NCI-H146 treated with DMSO at 0.1 percent for 48 hours (cell line): ENCODE measurements around the gene SLC46A1.

Experiments used
- DNase-seq: peaks from one replicate; lab custom pipeline; 2025; ENCODE audit not compliant: unreplicated experiment; lab: John Stamatoyannopoulos, UW

SLC46A1 gene

GRCh38 chr17:28384281-28385036, 21.6 kb downstream of the SLC46A1 start:
- peak; percentile 83 for DNase-seq

GRCh38 chr17:28381141-28381825, 24.7 kb downstream of the SLC46A1 start:
- DNase-seq: no peak

- no peak for DNase-seq
These were observed 25.9 kb downstream of the SLC46A1 start for GRCh38 chr17:28379814-28380801.

GRCh38 chr17:28372945-28373274, 33.1 kb downstream of the SLC46A1 start:
- no peak for DNase-seq

- DNase-seq: no peak
These were observed 33.6 kb downstream of the SLC46A1 start for GRCh38 chr17:28372203-28372944.

GRCh38 chr17:28371245-28372202, 34.5 kb downstream of the SLC46A1 start, which contains the start of gene SARM1:
Gene SARM1 (plus strand): TSS chr17:28371694. CDS start chr17:28372033, 339 bp downstream.
- peak; percentile 87 for DNase-seq

- DNase-seq: no peak
These were observed 35.3 kb downstream of the SLC46A1 start for GRCh38 chr17:28370744-28371103.

GRCh38 chr17:28370035-28370743, 35.8 kb downstream of the SLC46A1 start, which contains the start of gene VTN:
Gene VTN (minus strand): TSS chr17:28370307. CDS start chr17:28370203, 104 bp downstream.
- peak; percentile 63 for DNase-seq

GRCh38 chr17:28369684-28370034, 36.4 kb downstream of the SLC46A1 start:
- DNase-seq: no peak

GRCh38 chr17:28368915-28369683, 36.9 kb downstream of the SLC46A1 start:
- no peak for DNase-seq

GRCh38 chr17:28368306-28368831, 37.6 kb downstream of the SLC46A1 start:
- DNase-seq: no peak

GRCh38 chr17:28367641-28368305, 38.2 kb downstream of the SLC46A1 start:
- no peak for DNase-seq

- no peak for DNase-seq
These were observed 39.4 kb downstream of the SLC46A1 start for GRCh38 chr17:28366605-28367004.

- no peak for DNase-seq
These were observed 40.5 kb downstream of the SLC46A1 start for GRCh38 chr17:28365487-28365886.

GRCh38 chr17:28364665-28365363, 41.2 kb downstream of the SLC46A1 start, which contains the start of gene SEBOX:
Gene SEBOX (minus strand): TSS chr17:28365199. CDS start chr17:28365151, 48 bp downstream.
- no peak for DNase-seq

- DNase-seq: no peak
These were observed 42.0 kb downstream of the SLC46A1 start for GRCh38 chr17:28363776-28364650.
